ENCODE data around the gene HMGN3. TPM values are rescaled to one million over a fixed set of nuclear protein-coding genes. Genes with fewer than 3 reads are reported as not detected.

HMGN3 gene
- total RNA-seq, 1 donor from 2014 or later = 29.9 TPM

- DNase-seq (no peak), ATAC-seq (ENCODE audit: low read depth) (no peak)
- no peaks in the 10 kb centered on the region for H3K4me1 Mint-ChIP-seq
- H3K4me3 Mint-ChIP-seq = no peak overlapping the region
- H3K27ac Mint-ChIP-seq = no peak overlapping the region
- H3K9me3 Mint-ChIP-seq = peaks cover 8% of the 10 kb centered on the region
- peaks cover 7% of the 10 kb centered on the region for H3K27me3 Mint-ChIP-seq
- TF ChIP-seq CTCF (IDR thresholded peaks at IDR 0.05) = no peak
- intact Hi-C loops (cut with micrococcal nuclease) = no loop called here
- ChIA-PET CTCF (no interaction called here), POLR2A (no interaction called here)
- peaks cover 2% of the 10 kb centered on the region for H3K36me3 Mint-ChIP-seq (ENCODE audit: low read depth)
These were observed 47.9 kb downstream of the HMGN3 start for GRCh38 chr6:79186564-79186963.

GRCh38 chr6:79184641-79185040 lies 49.8 kb downstream of the HMGN3 start:
- Mint-ChIP-seq H3K9me3 (no peaks in the 10 kb centered on the region), H3K27ac (no peak overlapping the region), H3K4me1 (no peaks in the 10 kb centered on the region), H3K36me3 (ENCODE audit: low read depth) (no peaks in the 10 kb centered on the region), H3K27me3 (peaks cover 7% of the 10 kb centered on the region), H3K4me3 (no peak overlapping the region)
- intact Hi-C loops (cut with micrococcal nuclease) = no loop called here
- ChIA-PET CTCF (no interaction called here), POLR2A (no interaction called here)
- ATAC-seq (ENCODE audit: low read depth) = no peak
- no peak for TF ChIP-seq CTCF (IDR thresholded peaks at IDR 0.05)
- DNase-seq = no peak

DNA sequence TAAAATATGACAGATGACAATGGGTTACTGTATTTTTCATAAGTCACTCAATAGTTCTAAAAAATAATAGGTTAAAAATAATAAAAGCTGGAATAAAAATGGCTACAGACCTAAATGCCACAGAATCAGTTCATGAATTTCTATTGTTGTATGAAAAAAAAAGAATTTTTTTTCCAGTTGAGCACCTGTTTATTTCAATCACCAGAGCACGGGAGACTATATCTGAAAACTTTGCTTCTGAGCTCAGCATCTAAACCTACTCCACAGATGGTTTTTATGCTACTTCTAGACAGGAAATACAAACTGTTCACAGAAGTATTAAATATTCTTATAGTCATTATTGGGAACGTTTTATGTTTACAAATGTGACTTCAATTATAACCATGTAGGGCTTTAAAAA lies 50.4 kb downstream of the HMGN3 start:
- ATAC-seq (ENCODE audit: low read depth) (no peak), DNase-seq (no peak)
- no peaks in the 10 kb centered on the region for H3K4me1 Mint-ChIP-seq
- intact Hi-C loops (cut with micrococcal nuclease) = no loop called here
- no peak for TF ChIP-seq CTCF (IDR thresholded peaks at IDR 0.05)
- H3K9me3 Mint-ChIP-seq = no peaks in the 10 kb centered on the region
- H3K36me3 Mint-ChIP-seq (ENCODE audit: low read depth) = no peaks in the 10 kb centered on the region
- POLR2A ChIA-PET = no interaction called here
- peaks cover 10% of the 10 kb centered on the region for H3K27me3 Mint-ChIP-seq
- CTCF ChIA-PET = no interaction called here
- H3K4me3 Mint-ChIP-seq = no peak overlapping the region
- no peak overlapping the region for H3K27ac Mint-ChIP-seq

GRCh38 chr6:79180052-79180451 lies 54.4 kb downstream of the HMGN3 start:
- Mint-ChIP-seq H3K36me3 (ENCODE audit: low read depth) (no peaks in the 10 kb centered on the region), H3K9me3 (peaks cover 4% of the 10 kb centered on the region), H3K4me1 (no peaks in the 10 kb centered on the region), H3K4me3 (no peak overlapping the region), H3K27ac (no peak overlapping the region), H3K27me3 (peaks cover 3% of the 10 kb centered on the region)
- ChIA-PET CTCF (no interaction called here), POLR2A (no interaction called here)
- no peak for DNase-seq
- intact Hi-C loops (cut with micrococcal nuclease) = no loop called here
- no peak for TF ChIP-seq CTCF (IDR thresholded peaks at IDR 0.05)
- no peak for ATAC-seq (ENCODE audit: low read depth)

- Mint-ChIP-seq H3K9me3 (peaks cover 4% of the 10 kb centered on the region), H3K36me3 (ENCODE audit: low read depth) (no peaks in the 10 kb centered on the region), H3K4me1 (no peaks in the 10 kb centered on the region), H3K27ac (no peak overlapping the region), H3K27me3 (no peaks in the 10 kb centered on the region), H3K4me3 (no peak overlapping the region)
- POLR2A ChIA-PET = no interaction called here
- DNase-seq (no peak), ATAC-seq (ENCODE audit: low read depth) (no peak)
- CTCF ChIA-PET = no interaction called here
- intact Hi-C loops (cut with micrococcal nuclease) = no loop called here
- TF ChIP-seq CTCF (IDR thresholded peaks at IDR 0.05) = no peak
These were observed 61.1 kb downstream of the HMGN3 start for GRCh38 chr6:79173378-79173777.
